HG03460 (cell line): ENCODE data around the gene TBC1D20.
A peak's percentile ranks its signal among the peaks of the same experiment; 100 is the strongest.
"Not testable (repeated sequence)": the region's sequence is repeated elsewhere in the genome, so short reads cannot be mapped to it uniquely, and the experiment has no call there.

ENCODE experiments used
- ATAC-seq: cut with Tn5 transposase; IDR thresholded peaks from one replicate; pipeline ENCODE4 v1.9.1; 2021; ENCODE audit not compliant: unreplicated experiment

TBC1D20 gene, protein sequence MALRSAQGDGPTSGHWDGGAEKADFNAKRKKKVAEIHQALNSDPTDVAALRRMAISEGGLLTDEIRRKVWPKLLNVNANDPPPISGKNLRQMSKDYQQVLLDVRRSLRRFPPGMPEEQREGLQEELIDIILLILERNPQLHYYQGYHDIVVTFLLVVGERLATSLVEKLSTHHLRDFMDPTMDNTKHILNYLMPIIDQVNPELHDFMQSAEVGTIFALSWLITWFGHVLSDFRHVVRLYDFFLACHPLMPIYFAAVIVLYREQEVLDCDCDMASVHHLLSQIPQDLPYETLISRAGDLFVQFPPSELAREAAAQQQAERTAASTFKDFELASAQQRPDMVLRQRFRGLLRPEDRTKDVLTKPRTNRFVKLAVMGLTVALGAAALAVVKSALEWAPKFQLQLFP

DNA sequence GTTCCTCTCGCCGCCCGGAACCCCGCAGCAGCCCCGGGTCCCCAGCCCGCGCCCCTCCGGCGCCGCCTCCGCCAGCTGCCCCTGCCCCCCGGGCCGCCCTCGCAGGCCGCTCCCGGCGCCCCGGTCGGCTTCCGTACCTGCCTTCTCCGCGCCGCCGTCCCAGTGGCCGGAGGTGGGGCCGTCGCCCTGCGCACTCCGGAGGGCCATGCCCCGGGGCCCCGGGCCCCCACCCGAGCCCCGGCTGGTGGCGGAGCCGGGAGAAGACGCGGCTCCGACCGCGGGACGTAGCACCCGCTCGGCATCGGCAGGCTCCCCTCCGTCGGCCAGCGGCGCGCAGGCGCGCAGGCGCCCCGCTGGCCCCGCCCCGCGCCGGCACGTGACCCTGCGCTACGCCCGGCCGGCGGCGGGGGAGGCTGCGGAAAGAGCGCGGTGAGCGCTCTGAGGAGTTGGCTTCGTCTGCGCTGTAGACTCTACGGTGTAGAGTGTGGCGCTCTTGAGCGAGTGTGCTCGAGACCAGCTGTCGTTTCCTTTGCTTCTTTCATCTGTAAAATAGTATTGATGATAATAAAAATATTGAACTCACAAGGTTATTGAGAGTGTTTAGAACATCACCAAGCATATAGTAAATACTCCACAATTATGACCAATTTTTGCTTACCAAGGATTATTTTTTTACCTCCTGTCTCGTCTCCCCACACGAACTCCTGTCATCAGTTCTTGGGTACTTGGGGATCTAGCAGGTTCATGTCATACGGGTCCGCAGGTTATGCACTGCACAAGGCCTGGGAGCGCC, at the start of gene TBC1D20:
TSS of gene TBC1D20 (minus strand) at position 335 of the 793 bp plus-strand sequence. CDS start at position 207, 128 bp downstream.
- ATAC-seq, result peak; percentile 92

DNA sequence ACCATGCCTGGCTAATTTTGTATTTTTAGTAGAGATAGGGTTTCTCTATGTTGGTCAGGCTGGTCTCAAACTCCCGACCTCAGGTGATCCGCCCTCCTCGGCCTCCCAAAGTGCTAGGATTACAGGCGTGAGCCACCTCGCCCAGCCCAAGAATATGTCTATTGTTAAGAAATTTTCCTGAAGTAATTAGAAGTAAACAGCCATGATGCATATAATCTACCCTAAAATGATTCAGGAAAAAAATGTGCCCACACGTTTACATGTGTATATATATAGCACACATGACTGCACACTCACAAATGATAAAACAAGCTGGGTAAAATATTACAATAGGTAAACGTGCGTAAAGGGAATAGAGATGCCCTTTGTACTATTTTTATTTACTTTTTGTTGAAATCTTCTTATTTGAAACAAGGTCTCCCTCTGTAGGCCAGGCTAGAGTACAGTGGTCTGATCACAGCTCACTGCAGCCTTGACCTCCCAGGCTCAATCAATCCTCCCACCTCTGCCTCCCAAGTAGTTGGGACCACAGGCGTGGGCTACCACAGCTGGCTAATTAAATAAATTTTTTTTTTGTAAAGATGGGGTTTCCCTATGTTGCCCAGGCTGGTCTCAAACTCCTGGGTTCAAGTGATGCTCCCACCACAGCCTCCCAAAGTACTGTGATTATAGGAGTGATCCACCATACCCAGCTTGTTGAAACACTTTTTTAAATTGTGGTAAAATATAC, 48.2 kb upstream of the TBC1D20 start:
- not testable (repeated sequence) for ATAC-seq

DNA sequence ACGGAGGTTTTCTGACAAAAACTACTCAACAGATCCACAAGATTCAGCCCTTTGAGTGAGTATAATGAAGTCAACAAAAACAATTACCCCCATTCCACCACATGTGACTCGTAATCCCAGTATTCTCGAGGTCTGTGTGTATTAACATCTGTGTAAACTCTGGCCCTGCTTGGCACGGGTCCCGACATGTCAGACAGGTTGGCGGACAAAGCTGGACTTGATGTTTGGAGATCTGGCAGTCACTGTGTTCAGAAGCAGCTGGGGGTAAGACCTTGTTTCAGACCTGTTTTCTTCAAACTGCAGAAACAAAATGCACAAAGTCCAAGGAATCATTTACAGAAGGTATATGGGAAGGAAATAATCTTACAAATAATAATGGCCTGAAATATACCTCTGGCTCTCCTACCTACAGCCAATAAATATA, 46.0 kb upstream of the TBC1D20 start:
- not testable (repeated sequence) for ATAC-seq

GRCh38 chr20:507761-508332, 45.5 kb upstream of the TBC1D20 start:
- ATAC-seq, result no peak

GRCh38 chr20:507006-507758, 44.8 kb upstream of the TBC1D20 start:
- ATAC-seq, result no peak

DNA sequence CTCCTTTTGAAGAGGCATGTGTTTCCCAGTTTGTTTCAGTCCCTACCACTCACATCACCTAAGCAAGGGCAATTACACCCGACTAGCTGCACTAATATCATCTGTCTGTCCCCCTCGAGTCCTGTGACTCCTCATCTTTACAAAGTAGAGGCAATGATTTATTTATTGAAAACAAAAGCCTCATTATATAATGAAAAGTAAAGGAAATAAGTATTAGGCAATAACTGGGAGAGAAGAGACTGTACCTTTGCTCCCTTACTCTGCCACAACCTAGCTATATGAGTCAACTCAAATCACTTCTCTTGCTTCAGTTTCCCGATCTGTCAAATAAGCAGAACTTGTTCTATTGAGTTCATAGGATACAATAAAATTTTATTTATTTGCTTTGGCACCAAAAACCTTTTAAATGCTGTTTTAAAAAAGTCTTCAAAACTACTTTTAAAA, 42.3 kb upstream of the TBC1D20 start:
- ATAC-seq, result no peak

DNA sequence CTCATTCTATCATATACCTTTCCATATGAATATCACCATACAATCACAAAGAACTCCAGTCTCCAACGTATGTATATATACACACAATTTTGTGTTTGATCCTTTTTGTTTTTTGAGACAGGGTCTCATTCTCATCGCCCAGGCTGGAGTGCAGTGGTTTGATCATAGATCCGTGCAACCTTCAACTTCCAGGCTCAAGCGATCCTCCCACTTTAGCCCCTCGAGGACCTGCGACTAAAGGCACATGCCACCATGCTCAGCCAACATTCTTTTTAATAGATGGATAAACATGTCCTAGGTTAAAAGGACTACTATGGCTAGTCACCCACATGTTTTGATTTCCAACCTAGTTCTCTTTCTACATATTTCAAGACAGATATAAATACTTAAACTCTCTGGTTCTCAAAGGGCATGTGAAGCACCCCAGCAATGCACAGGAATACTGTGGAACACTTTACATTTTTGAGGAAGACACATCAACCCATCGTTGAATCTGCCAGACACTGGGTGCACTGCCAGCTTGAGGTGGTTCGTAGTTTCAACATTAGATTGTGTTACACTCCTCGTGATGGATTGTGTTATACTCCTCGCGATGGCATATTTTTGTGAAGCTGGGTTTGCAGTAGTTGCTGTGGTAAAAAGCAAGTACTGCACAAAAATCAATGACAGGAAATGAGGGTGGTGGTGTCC, 40.9 kb upstream of the TBC1D20 start:
- no peak for ATAC-seq

DNA sequence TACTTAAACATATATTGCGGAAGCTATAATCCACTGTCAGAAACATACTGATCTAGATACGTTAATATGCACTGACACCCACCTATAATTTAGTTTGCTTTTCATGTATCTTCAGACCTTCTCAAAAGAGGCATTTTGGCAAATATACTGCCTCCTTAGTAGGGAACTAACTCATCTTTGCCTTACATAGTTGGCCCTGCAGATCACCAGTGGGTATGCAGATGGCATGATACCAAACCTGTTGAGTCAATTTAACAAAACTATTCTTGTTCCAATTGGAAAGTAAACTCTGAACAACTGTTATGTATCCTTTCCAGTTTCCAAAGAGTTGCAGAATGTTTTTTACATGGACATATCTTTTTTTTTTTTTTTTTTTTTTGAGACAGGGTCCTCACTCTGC, 35.6 kb upstream of the TBC1D20 start:
- ATAC-seq, result no peak

GRCh38 chr20:496126-496696, 33.9 kb upstream of the TBC1D20 start:
- no peak for ATAC-seq

DNA sequence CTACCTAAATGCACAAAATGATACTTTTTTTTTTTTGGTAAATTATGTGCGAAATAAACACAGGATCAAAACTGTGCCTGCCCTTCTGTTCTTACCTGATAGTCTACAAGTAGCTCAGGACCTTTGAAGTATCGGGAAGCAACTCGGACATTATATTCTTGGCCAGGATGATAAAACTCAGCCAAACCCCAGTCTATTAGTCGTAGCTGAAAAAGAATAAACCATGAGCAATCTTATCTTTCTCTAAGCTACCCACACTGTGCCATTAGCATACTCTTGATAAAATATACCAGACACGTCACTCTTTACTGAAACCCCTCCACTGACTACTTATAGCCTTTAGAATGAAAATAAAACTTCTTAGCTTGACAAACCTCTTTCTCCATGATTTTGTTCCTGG, 29.8 kb upstream of the TBC1D20 start:
- no peak for ATAC-seq

DNA sequence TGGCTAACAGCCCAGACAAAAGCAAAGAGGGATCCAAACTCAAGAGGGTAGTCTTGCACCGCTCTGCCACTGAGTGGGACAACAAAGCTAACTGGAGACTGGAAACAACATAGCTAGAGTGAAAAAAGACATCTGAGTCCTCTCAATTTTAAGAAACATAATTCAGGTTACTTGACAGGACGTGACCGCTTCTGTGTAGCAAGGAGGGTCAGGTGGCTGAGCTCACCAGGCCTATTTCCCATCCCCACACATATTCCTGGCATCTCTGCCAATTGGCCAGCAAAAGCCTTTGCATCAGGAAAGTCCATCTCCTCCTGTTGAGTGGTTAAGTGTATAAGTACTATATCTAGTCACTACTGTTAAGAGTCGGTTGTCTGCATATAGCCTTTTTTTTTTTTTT, 25.3 kb upstream of the TBC1D20 start:
- no peak for ATAC-seq

GRCh38 chr20:483815-484644, 21.7 kb upstream of the TBC1D20 start:
- no peak for ATAC-seq

- no peak for ATAC-seq
These were observed 18.8 kb upstream of the TBC1D20 start for GRCh38 chr20:481167-481566.

DNA sequence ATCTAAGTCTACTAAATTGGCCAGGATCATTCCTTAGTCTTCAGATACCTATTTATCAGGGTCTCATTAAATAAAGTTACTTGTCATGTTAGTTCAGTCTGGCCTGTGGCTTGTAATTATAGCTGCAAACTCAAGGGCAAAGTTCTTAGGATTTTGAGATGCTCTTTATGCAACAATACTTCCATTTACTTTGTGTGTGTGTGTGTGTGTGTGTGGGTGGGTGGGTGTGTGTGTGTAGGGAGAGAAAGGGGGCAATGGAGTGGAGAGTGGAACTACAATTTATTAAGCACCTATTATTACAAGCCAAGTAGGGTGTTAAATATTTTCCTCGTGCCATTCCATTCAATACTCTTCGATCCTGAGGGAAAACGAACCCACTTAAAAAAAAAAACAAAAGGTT, 17.7 kb upstream of the TBC1D20 start:
- no peak for ATAC-seq

- no peak for ATAC-seq
These were observed 17.2 kb upstream of the TBC1D20 start for GRCh38 chr20:479487-479886.

GRCh38 chr20:478949-479429, 16.7 kb upstream of the TBC1D20 start:
- no peak for ATAC-seq

DNA sequence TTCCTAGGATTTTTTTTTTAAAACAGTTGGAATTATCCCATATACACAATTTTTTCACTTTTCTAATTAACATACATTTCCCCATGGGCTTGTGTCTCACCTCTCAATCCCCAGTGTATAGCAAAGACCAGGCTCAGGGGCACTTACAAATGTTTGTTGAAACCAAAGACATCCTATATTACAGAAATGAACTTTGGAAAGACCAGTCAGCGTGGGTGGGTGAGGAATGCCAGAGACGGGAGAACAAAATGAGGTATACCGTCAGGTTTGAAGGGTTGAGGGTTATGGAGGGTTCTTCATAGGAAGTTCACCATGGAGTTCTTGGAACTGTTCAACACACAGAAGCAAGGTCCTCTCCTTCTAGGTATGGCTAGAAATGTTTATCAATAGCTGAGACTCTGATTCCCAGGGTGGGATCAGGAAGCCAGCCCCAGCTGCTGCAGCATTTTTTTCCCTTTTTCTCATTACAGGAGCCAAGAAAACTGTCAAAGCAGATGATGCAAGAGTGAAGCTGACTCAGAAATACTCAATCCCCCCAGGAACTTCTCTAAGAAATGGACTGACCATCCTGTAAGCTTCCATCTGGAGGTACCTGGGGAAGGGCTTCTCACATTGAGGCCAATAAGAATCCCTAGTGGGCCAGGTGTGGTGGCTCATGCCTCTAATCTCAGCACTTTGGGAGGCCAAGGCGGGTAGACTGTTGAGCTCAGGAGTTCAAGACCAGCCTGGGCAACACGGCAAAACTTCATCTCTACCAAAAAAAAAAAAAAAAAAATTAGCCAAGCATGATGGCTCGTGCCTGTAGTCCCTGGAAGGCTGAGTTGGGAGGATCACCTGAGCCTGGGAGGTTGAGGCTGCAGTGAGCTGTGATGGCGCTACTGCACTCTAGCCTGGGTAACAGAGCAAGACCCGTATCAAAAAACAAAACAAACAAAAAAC, 15.9 kb upstream of the TBC1D20 start:
- ATAC-seq, result no peak
